ENCODE data around the gene CDPF1.

CDPF1 gene

GRCh38 chr22:46224044-46224897, 25.8 kb downstream of the CDPF1 start:
- H4K5ac ChIP-seq (ENCODE audit: low read length), result no peak overlapping the region
- no peaks in the 10 kb centered on the region for H3K79me2 ChIP-seq (ENCODE audit: control insufficient read depth, insufficient read depth, low read length)
- no peaks in the 10 kb centered on the region for H3K79me1 ChIP-seq (ENCODE audit: low read length)
- DNase-seq, result no peak
- no peak overlapping the region for H2BK120ac ChIP-seq (ENCODE audit: low read depth, low read length)
- no peak overlapping the region for H2AK5ac ChIP-seq (ENCODE audit: low read length)
- no peaks in the 10 kb centered on the region for H3K27me3 ChIP-seq (ENCODE audit: insufficient read depth, low read length, poor library complexity)
- no peak overlapping the region for H3K56ac ChIP-seq (ENCODE audit: low read length)
- H3K4ac ChIP-seq (ENCODE audit: low read depth, low read length), result no peak overlapping the region
- no peak overlapping the region for H3K9ac ChIP-seq (ENCODE audit: low read length)
- H2BK15ac ChIP-seq (replicated peaks; ENCODE audit: low read depth), result no peak overlapping the region
- H3K36me3 ChIP-seq (ENCODE audit: control insufficient read depth, insufficient read depth, low read length), result no peaks in the 10 kb centered on the region
- H3K4me1 ChIP-seq (ENCODE audit: control insufficient read depth, low read depth, low read length), result no peaks in the 10 kb centered on the region
- no peak overlapping the region for H3K18ac ChIP-seq (ENCODE audit: low read length)
- H2BK5ac ChIP-seq (ENCODE audit: low read length), result no peak overlapping the region
- no peak overlapping the region for H3K4me3 ChIP-seq (ENCODE audit: low read length)
- H4K8ac ChIP-seq (ENCODE audit: low read depth, low read length), result no peak overlapping the region
- no CpG with 5 or more reads among the region's 23 CpGs for WGBS (ENCODE audit: extremely low coverage, insufficient coverage, low lambda C conversion rate)
- no peak overlapping the region for H3K4me2 ChIP-seq (ENCODE audit: low read length)
- H3K27ac ChIP-seq (ENCODE audit: low read depth, low read length), result no peak overlapping the region
- no peak overlapping the region for H3K23ac ChIP-seq (ENCODE audit: low read length)

GRCh38 chr22:46220921-46221320, 29.2 kb downstream of the CDPF1 start:
- H2AK5ac ChIP-seq (ENCODE audit: low read length), result no peak overlapping the region
- no peaks in the 10 kb centered on the region for H3K4me1 ChIP-seq (ENCODE audit: control insufficient read depth, low read depth, low read length)
- no peak overlapping the region for H3K56ac ChIP-seq (ENCODE audit: low read length)
- no peaks in the 10 kb centered on the region for H3K27me3 ChIP-seq (ENCODE audit: insufficient read depth, low read length, poor library complexity)
- H3K18ac ChIP-seq (ENCODE audit: low read length), result no peak overlapping the region
- H3K9ac ChIP-seq (ENCODE audit: low read length), result no peak overlapping the region
- H3K79me1 ChIP-seq (ENCODE audit: low read length), result no peaks in the 10 kb centered on the region
- no peaks in the 10 kb centered on the region for H3K79me2 ChIP-seq (ENCODE audit: control insufficient read depth, insufficient read depth, low read length)
- no peak overlapping the region for H3K4me2 ChIP-seq (ENCODE audit: low read length)
- no peaks in the 10 kb centered on the region for H3K36me3 ChIP-seq (ENCODE audit: control insufficient read depth, insufficient read depth, low read length)
- no peak overlapping the region for H3K4me3 ChIP-seq (ENCODE audit: low read length)
- no peak overlapping the region for H3K23ac ChIP-seq (ENCODE audit: low read length)
- no peak overlapping the region for H3K27ac ChIP-seq (ENCODE audit: low read depth, low read length)
- no peak overlapping the region for H3K4ac ChIP-seq (ENCODE audit: low read depth, low read length)
- no peak for DNase-seq
- no peak overlapping the region for H2BK120ac ChIP-seq (ENCODE audit: low read depth, low read length)
- no peak overlapping the region for H2BK5ac ChIP-seq (ENCODE audit: low read length)
- H4K8ac ChIP-seq (ENCODE audit: low read depth, low read length), result no peak overlapping the region
- WGBS (ENCODE audit: extremely low coverage, insufficient coverage, low lambda C conversion rate), result no CpG with 5 or more reads among the region's 5 CpGs
- no peak overlapping the region for H4K5ac ChIP-seq (ENCODE audit: low read length)
- no peak overlapping the region for H2BK15ac ChIP-seq (replicated peaks; ENCODE audit: low read depth)

GRCh38 chr22:46219636-46220035, 30.5 kb downstream of the CDPF1 start:
- DNase-seq, result no peak
- H3K27me3 ChIP-seq (ENCODE audit: insufficient read depth, low read length, poor library complexity), result no peaks in the 10 kb centered on the region
- WGBS (ENCODE audit: extremely low coverage, insufficient coverage, low lambda C conversion rate), result no CpG with 5 or more reads among the region's 10 CpGs
- no peak overlapping the region for H2BK15ac ChIP-seq (replicated peaks; ENCODE audit: low read depth)
- no peak overlapping the region for H3K18ac ChIP-seq (ENCODE audit: low read length)
- H3K27ac ChIP-seq (ENCODE audit: low read depth, low read length), result no peak overlapping the region
- H3K23ac ChIP-seq (ENCODE audit: low read length), result no peak overlapping the region
- no peaks in the 10 kb centered on the region for H3K79me1 ChIP-seq (ENCODE audit: low read length)
- no peak overlapping the region for H2BK5ac ChIP-seq (ENCODE audit: low read length)
- H3K4me2 ChIP-seq (ENCODE audit: low read length), result no peak overlapping the region
- no peak overlapping the region for H4K5ac ChIP-seq (ENCODE audit: low read length)
- H2BK120ac ChIP-seq (ENCODE audit: low read depth, low read length), result no peak overlapping the region
- H2AK5ac ChIP-seq (ENCODE audit: low read length), result no peak overlapping the region
- no peak overlapping the region for H3K9ac ChIP-seq (ENCODE audit: low read length)
- H3K36me3 ChIP-seq (ENCODE audit: control insufficient read depth, insufficient read depth, low read length), result no peaks in the 10 kb centered on the region
- no peak overlapping the region for H3K4me3 ChIP-seq (ENCODE audit: low read length)
- no peak overlapping the region for H3K56ac ChIP-seq (ENCODE audit: low read length)
- H3K4ac ChIP-seq (ENCODE audit: low read depth, low read length), result no peak overlapping the region
- H3K4me1 ChIP-seq (ENCODE audit: control insufficient read depth, low read depth, low read length), result no peaks in the 10 kb centered on the region
- H3K79me2 ChIP-seq (ENCODE audit: control insufficient read depth, insufficient read depth, low read length), result no peaks in the 10 kb centered on the region
- no peak overlapping the region for H4K8ac ChIP-seq (ENCODE audit: low read depth, low read length)

- DNase-seq, result no peak
- H3K4me1 ChIP-seq (ENCODE audit: control insufficient read depth, low read depth, low read length), result no peaks in the 10 kb centered on the region
- no peak overlapping the region for H2BK5ac ChIP-seq (ENCODE audit: low read length)
- H3K27me3 ChIP-seq (ENCODE audit: insufficient read depth, low read length, poor library complexity), result no peaks in the 10 kb centered on the region
- no peak overlapping the region for H2AK5ac ChIP-seq (ENCODE audit: low read length)
- no peak overlapping the region for H4K8ac ChIP-seq (ENCODE audit: low read depth, low read length)
- no peak overlapping the region for H3K18ac ChIP-seq (ENCODE audit: low read length)
- H3K79me2 ChIP-seq (ENCODE audit: control insufficient read depth, insufficient read depth, low read length), result no peaks in the 10 kb centered on the region
- H3K56ac ChIP-seq (ENCODE audit: low read length), result no peak overlapping the region
- no peak overlapping the region for H3K4me2 ChIP-seq (ENCODE audit: low read length)
- H2BK120ac ChIP-seq (ENCODE audit: low read depth, low read length), result no peak overlapping the region
- H3K4ac ChIP-seq (ENCODE audit: low read depth, low read length), result no peak overlapping the region
- no peak overlapping the region for H3K27ac ChIP-seq (ENCODE audit: low read depth, low read length)
- H3K23ac ChIP-seq (ENCODE audit: low read length), result no peak overlapping the region
- no peak overlapping the region for H3K9ac ChIP-seq (ENCODE audit: low read length)
- no peaks in the 10 kb centered on the region for H3K36me3 ChIP-seq (ENCODE audit: control insufficient read depth, insufficient read depth, low read length)
- 100% methylated on average over 6 of the region's 28 CpGs for WGBS (ENCODE audit: extremely low coverage, insufficient coverage, low lambda C conversion rate)
- no peaks in the 10 kb centered on the region for H3K79me1 ChIP-seq (ENCODE audit: low read length)
- H4K5ac ChIP-seq (ENCODE audit: low read length), result no peak overlapping the region
- no peak overlapping the region for H3K4me3 ChIP-seq (ENCODE audit: low read length)
- no peak overlapping the region for H2BK15ac ChIP-seq (replicated peaks; ENCODE audit: low read depth)
Measured at GRCh38 chr22:46214616-46215015, 35.5 kb downstream of the CDPF1 start.

GRCh38 chr22:46214149-46214548, 35.9 kb downstream of the CDPF1 start:
- Histone ChIP-seq H3K27me3 (ENCODE audit: insufficient read depth, low read length, poor library complexity) (no peaks in the 10 kb centered on the region), H3K36me3 (ENCODE audit: control insufficient read depth, insufficient read depth, low read length) (no peaks in the 10 kb centered on the region), H4K8ac (ENCODE audit: low read depth, low read length) (no peak overlapping the region), H3K23ac (ENCODE audit: low read length) (no peak overlapping the region), H2AK5ac (ENCODE audit: low read length) (no peak overlapping the region), H3K4me1 (ENCODE audit: control insufficient read depth, low read depth, low read length) (no peaks in the 10 kb centered on the region), H4K5ac (ENCODE audit: low read length) (no peak overlapping the region), H3K4me2 (ENCODE audit: low read length) (no peak overlapping the region), H2BK5ac (ENCODE audit: low read length) (no peak overlapping the region), H3K79me1 (ENCODE audit: low read length) (no peaks in the 10 kb centered on the region), H3K4ac (ENCODE audit: low read depth, low read length) (no peak overlapping the region), H3K4me3 (ENCODE audit: low read length) (no peak overlapping the region), H3K18ac (ENCODE audit: low read length) (no peak overlapping the region), H3K79me2 (ENCODE audit: control insufficient read depth, insufficient read depth, low read length) (no peaks in the 10 kb centered on the region), H3K27ac (ENCODE audit: low read depth, low read length) (no peak overlapping the region), H2BK15ac (replicated peaks; ENCODE audit: low read depth) (no peak overlapping the region), H3K9ac (ENCODE audit: low read length) (no peak overlapping the region), H3K56ac (ENCODE audit: low read length) (no peak overlapping the region), H2BK120ac (ENCODE audit: low read depth, low read length) (no peak overlapping the region)
- DNase-seq, result no peak
- 100% methylated on average over 4 of the region's 29 CpGs for WGBS (ENCODE audit: extremely low coverage, insufficient coverage, low lambda C conversion rate)

- no peak overlapping the region for H3K4ac ChIP-seq (ENCODE audit: low read depth, low read length)
- no peak overlapping the region for H2BK15ac ChIP-seq (replicated peaks; ENCODE audit: low read depth)
- H3K27me3 ChIP-seq (ENCODE audit: insufficient read depth, low read length, poor library complexity), result no peaks in the 10 kb centered on the region
- H2AK5ac ChIP-seq (ENCODE audit: low read length), result no peak overlapping the region
- no peak overlapping the region for H3K23ac ChIP-seq (ENCODE audit: low read length)
- no peak overlapping the region for H3K27ac ChIP-seq (ENCODE audit: low read depth, low read length)
- WGBS (ENCODE audit: extremely low coverage, insufficient coverage, low lambda C conversion rate), result no CpG with 5 or more reads among the region's 4 CpGs
- H3K4me2 ChIP-seq (ENCODE audit: low read length), result no peak overlapping the region
- H3K4me3 ChIP-seq (ENCODE audit: low read length), result no peak overlapping the region
- H3K4me1 ChIP-seq (ENCODE audit: control insufficient read depth, low read depth, low read length), result no peaks in the 10 kb centered on the region
- no peaks in the 10 kb centered on the region for H3K36me3 ChIP-seq (ENCODE audit: control insufficient read depth, insufficient read depth, low read length)
- no peak for DNase-seq
- no peak overlapping the region for H4K8ac ChIP-seq (ENCODE audit: low read depth, low read length)
- H3K79me2 ChIP-seq (ENCODE audit: control insufficient read depth, insufficient read depth, low read length), result no peaks in the 10 kb centered on the region
- H2BK5ac ChIP-seq (ENCODE audit: low read length), result no peak overlapping the region
- H3K9ac ChIP-seq (ENCODE audit: low read length), result no peak overlapping the region
- no peaks in the 10 kb centered on the region for H3K79me1 ChIP-seq (ENCODE audit: low read length)
- H3K18ac ChIP-seq (ENCODE audit: low read length), result no peak overlapping the region
- H3K56ac ChIP-seq (ENCODE audit: low read length), result no peak overlapping the region
- H4K5ac ChIP-seq (ENCODE audit: low read length), result no peak overlapping the region
- no peak overlapping the region for H2BK120ac ChIP-seq (ENCODE audit: low read depth, low read length)
Measured at GRCh38 chr22:46213052-46213451, 37.0 kb downstream of the CDPF1 start.
